ENCODE data around the gene UBL7. TPM values are rescaled to one million over a fixed set of nuclear protein-coding genes. Genes with fewer than 3 reads are reported as not detected.

Gene UBL7
- total and polyA plus RNA-seq, 10 of the 15 experiments (the other 5 are each of a cell fraction or from before 2014, with no cell fraction given): 25.9 to 145 (median 90.1) TPM

DNA sequence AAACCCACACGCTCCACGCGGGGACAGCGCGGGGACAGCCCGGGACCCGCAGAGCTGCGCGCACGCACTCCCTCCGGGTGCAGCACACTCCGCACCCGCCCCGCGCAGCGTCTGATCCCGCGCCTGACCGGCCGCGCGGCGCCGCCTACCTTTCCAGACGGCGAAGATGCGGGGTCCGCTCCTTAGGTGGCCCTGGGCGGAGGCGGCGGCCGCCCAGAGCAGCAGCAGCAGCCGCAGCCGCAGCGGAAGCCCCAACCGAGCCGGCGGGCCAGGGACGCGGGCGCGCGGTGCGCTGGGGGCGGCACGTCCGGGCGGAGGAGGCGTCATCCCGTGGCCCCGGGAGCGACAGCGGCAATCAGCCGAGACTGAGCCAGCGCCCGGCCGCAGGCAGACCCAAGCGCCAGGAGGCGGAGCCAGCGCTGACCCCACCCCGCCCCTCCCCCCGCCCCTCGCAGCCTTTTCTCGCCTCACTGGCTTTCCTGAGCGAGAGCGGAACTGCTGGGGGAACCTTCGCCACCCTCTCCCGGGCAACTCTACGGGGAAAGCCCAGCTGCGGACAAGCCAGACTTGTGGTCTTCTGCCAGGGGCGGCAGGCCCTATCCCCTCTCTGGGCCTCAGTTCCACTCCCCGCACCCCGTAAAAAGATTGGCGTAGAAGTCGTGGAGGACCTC, 27.2 kb downstream of the UBL7 start, which contains the start of gene SEMA7A (continued):
- TF ChIP-seq, protein P1, sequence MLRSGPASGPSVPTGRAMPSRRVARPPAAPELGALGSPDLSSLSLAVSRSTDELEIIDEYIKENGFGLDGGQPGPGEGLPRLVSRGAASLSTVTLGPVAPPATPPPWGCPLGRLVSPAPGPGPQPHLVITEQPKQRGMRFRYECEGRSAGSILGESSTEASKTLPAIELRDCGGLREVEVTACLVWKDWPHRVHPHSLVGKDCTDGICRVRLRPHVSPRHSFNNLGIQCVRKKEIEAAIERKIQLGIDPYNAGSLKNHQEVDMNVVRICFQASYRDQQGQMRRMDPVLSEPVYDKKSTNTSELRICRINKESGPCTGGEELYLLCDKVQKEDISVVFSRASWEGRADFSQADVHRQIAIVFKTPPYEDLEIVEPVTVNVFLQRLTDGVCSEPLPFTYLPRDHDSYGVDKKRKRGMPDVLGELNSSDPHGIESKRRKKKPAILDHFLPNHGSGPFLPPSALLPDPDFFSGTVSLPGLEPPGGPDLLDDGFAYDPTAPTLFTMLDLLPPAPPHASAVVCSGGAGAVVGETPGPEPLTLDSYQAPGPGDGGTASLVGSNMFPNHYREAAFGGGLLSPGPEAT (IDR thresholded peaks at IDR 0.05; ENCODE audit: low read depth): peak; percentile 69; the same call in 1 of the 2 replicates
- TF ChIP-seq KLF5 (IDR thresholded peaks at IDR 0.05; ENCODE audit: partially characterized antibody) (no peak), SREBF2 (IDR thresholded peaks at IDR 0.05; ENCODE audit: low read length) (no peak), SRF (IDR thresholded peaks at IDR 0.05; ENCODE audit: low read depth in 2 of 2, low read length in 2 of 2) (no peak), TARDBP (IDR thresholded peaks at IDR 0.05; ENCODE audit: borderline replicate concordance) (no peak), SIX5 (IDR thresholded peaks at IDR 0.05; ENCODE audit: low read depth, low read length, severe bottlenecking) (no peak), HDAC2 (IDR thresholded peaks at IDR 0.05) (no peak), ATF2 (IDR thresholded peaks at IDR 0.05; ENCODE audit: low read length) (no peak), RAD51 (IDR thresholded peaks at IDR 0.05) (no peak), ZNF592 (IDR thresholded peaks at IDR 0.05) (0 out of 2 replicates have a peak, but pooled peaks have one; percentile 36), RUNX3 (IDR thresholded peaks at IDR 0.05; ENCODE audit: low read length) (no peak), NR2F1 (conservative IDR thresholded peaks at IDR 0.05) (peak; percentile 72), NR2C2 (IDR thresholded peaks at IDR 0.05; ENCODE audit: borderline replicate concordance, control insufficient read depth, insufficient read length, low read depth) (no peak), CREM (IDR thresholded peaks at IDR 0.05; ENCODE audit: low read depth) (0 out of 2 replicates have a peak, but pooled peaks have one; percentile 19), TBL1XR1 (IDR thresholded peaks at IDR 0.05; ENCODE audit: low read depth, low read length) (peak; percentile 67; the same call in 1 of the 2 replicates), BCL11A (IDR thresholded peaks at IDR 0.05; ENCODE audit: low read depth, low read length) (peak; percentile 63; the same call in 1 of the 2 replicates), KAT2A (conservative IDR thresholded peaks at IDR 0.05; ENCODE audit: control insufficient read depth, low read depth, low read length) (no peak), SMAD5 (IDR thresholded peaks at IDR 0.05; ENCODE audit: low read depth) (0 out of 2 replicates have a peak, but pooled peaks have one; percentile 12), MLLT1 (IDR thresholded peaks at IDR 0.05) (no peak; the same call in none of the 2 replicates), SUPT20H (IDR thresholded peaks at IDR 0.05; ENCODE audit: borderline replicate concordance, control insufficient read depth, low read depth, low read length) (no peak), IRF4 (IDR thresholded peaks at IDR 0.05; ENCODE audit: low read depth, low read length) (no peak)
- TF ChIP-seq, protein P2, sequence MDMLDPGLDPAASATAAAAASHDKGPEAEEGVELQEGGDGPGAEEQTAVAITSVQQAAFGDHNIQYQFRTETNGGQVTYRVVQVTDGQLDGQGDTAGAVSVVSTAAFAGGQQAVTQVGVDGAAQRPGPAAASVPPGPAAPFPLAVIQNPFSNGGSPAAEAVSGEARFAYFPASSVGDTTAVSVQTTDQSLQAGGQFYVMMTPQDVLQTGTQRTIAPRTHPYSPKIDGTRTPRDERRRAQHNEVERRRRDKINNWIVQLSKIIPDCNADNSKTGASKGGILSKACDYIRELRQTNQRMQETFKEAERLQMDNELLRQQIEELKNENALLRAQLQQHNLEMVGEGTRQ (IDR thresholded peaks at IDR 0.05; ENCODE audit: borderline replicate concordance, low read depth, low read length): no peak

Measured in GM12878 (cell line).